OCI-LY7 (cell line): ENCODE results near the gene CARD16. TPM values are rescaled to one million over a fixed set of nuclear protein-coding genes. Genes with fewer than 3 reads are reported as not detected.

Experiments
- BruUV-seq: library from RNA; stranded (reverse); fragments of 400-500 nt; replicated peaks from 2 replicates; lab custom pipeline; 2021; lab: Mats Ljungman, UMichigan
- CTCF ChIA-PET: fragments of 300-600 bp; sonication (Branson Sonifier 250); formaldehyde crosslinking; loops from one replicate; lab custom pipeline; 2022; ENCODE audit warnings: antibody characterized with exemption; ENCODE audit not compliant: unreplicated experiment; lab: Charles Lee
- POLR2A ChIA-PET: fragments of 300-600 bp; sonication (Branson Sonifier 250); formaldehyde crosslinking; loops from one replicate; lab custom pipeline; 2022; ENCODE audit warnings: antibody characterized with exemption; lab: Charles Lee
- DNase-seq: peaks from one replicate; pipeline ENCODE4 v3.0.0-alpha.2; 2015; ENCODE audit warnings: low spot score
- H2AFZ ChIP-seq: fragments of 200-600 bp; sonication (generic), shearing (Covaris generic); 2 replicates; pipeline ENCODE4 v1.6.1; 2014; ENCODE audit warnings: mild to moderate bottlenecking, antibody characterized with exemption, low read length, moderate library complexity
- H3K27ac ChIP-seq: fragments of 200-600 bp; sonication (generic); 2 replicates; pipeline ENCODE4 v1.5.1; 2014; ENCODE audit warnings: mixed run types, low read depth, mild to moderate bottlenecking, moderate library complexity, low read length, inconsistent platforms; ENCODE audit not compliant: poor library complexity, severe bottlenecking
- H3K36me3 ChIP-seq: fragments of 200-600 bp; sonication (generic); 2 replicates; pipeline ENCODE4 v1.6.1; 2014; ENCODE audit warnings: mild to moderate bottlenecking, antibody characterized with exemption, low read length, moderate library complexity, mixed read lengths; ENCODE audit not compliant: insufficient read depth
- H3K4me1 ChIP-seq: fragments of 200-600 bp; sonication (generic); 2 replicates; pipeline ENCODE4 v1.5.1; 2014; ENCODE audit warnings: mild to moderate bottlenecking, low read length; ENCODE audit not compliant: insufficient read depth, poor library complexity, severe bottlenecking
- H3K4me2 ChIP-seq: fragments of 200-600 bp; sonication (generic); 2 replicates; pipeline ENCODE4 v1.6.1; 2014; ENCODE audit warnings: mild to moderate bottlenecking, low read length
- H3K4me3 ChIP-seq: fragments of 200-600 bp; sonication (generic); 2 replicates; pipeline ENCODE4 v1.5.1; 2014; ENCODE audit warnings: mild to moderate bottlenecking, low read depth, low read length; ENCODE audit not compliant: poor library complexity, severe bottlenecking
- H3K79me2 ChIP-seq: fragments of 200-600 bp; sonication (generic); 2 replicates; pipeline ENCODE4 v1.6.1; 2016; ENCODE audit warnings: low read depth, mild to moderate bottlenecking, low read length, moderate library complexity, mixed read lengths; ENCODE audit not compliant: insufficient read depth
- H3K9me2 ChIP-seq: fragments of 200-600 bp; sonication (generic); 2 replicates; pipeline ENCODE4 v1.6.1; 2016; ENCODE audit warnings: mild to moderate bottlenecking, low read length, mixed read lengths; ENCODE audit not compliant: insufficient read depth
- H3K9me3 ChIP-seq: fragments of 200-600 bp; sonication (generic); 2 replicates; pipeline ENCODE4 v1.6.1; 2014; ENCODE audit warnings: mild to moderate bottlenecking, mixed run types, low read length, mixed read lengths
- H4K20me1 ChIP-seq: fragments of 200-600 bp; sonication (generic); 2 replicates; pipeline ENCODE4 v1.6.1; 2014; ENCODE audit warnings: mild to moderate bottlenecking, antibody characterized with exemption, low read length, moderate library complexity, mixed read lengths; ENCODE audit not compliant: insufficient read depth
- EZH2phosphoT487 ChIP-seq: fragments of 200-600 bp; sonication (generic); IDR thresholded peaks from 2 replicates; pipeline ENCODE4 v1.6.1; 2018; ENCODE audit warnings: low read depth, borderline replicate concordance, mild to moderate bottlenecking, mixed run types, antibody characterized with exemption, low read length, moderate library complexity, mixed read lengths
- intact Hi-C: fragments of 100-400 bp; cut with micrococcal nuclease; formaldehyde crosslinking; loops from one replicate; pipeline ENCODE4 v1.10.0; 2022; ENCODE audit not compliant: unreplicated experiment
- total RNA-seq, 2 experiments: library from RNA; depleted of rRNA in 1 of 2; stranded (reverse); fragments of >200 nt in 1 of 2; shearing (Covaris generic) in 1 of 2; gene quantifications; 2 replicates each; pipeline ENCODE4 v1.2.3, GENCODE V29; 2014 to 2022
- TF ChIP-seq, protein P1 (sequence below): fragments of 200-600 bp; sonication (generic); conservative IDR thresholded peaks from 2 replicates; pipeline ENCODE4 v1.5.1; 2014; ENCODE audit warnings: mild to moderate bottlenecking, antibody characterized with exemption, low read length, moderate library complexity, mixed read lengths

CARD16 gene
- total RNA-seq, 2 experiments from 2014 or later, result 0.42 to 0.44 TPM

DNA sequence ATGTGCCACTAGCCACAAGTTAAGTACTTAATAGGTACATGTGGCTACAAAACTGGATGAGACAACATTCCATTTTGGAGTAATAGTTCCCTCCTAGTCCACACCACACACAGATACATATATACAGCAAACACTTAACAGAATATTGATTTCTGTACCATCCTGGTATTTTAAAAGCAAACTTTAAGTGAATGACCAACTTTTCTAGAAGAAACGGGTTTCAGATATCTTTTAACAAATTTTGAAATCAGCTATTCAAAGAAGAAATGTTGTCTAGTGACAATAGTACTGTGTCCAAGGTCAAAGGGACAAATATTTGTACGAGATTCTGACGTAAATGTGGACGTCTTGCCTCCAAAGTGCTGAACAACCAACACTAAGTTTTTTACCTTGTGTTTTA lies 12.3 kb upstream of the CARD16 start:
- no peak for DNase-seq
- no peaks in the 10 kb centered on the region for H3K4me1 ChIP-seq
- POLR2A ChIA-PET, result no interaction called here
- no peak for TF ChIP-seq EZH2phosphoT487
- TF ChIP-seq, protein P1, sequence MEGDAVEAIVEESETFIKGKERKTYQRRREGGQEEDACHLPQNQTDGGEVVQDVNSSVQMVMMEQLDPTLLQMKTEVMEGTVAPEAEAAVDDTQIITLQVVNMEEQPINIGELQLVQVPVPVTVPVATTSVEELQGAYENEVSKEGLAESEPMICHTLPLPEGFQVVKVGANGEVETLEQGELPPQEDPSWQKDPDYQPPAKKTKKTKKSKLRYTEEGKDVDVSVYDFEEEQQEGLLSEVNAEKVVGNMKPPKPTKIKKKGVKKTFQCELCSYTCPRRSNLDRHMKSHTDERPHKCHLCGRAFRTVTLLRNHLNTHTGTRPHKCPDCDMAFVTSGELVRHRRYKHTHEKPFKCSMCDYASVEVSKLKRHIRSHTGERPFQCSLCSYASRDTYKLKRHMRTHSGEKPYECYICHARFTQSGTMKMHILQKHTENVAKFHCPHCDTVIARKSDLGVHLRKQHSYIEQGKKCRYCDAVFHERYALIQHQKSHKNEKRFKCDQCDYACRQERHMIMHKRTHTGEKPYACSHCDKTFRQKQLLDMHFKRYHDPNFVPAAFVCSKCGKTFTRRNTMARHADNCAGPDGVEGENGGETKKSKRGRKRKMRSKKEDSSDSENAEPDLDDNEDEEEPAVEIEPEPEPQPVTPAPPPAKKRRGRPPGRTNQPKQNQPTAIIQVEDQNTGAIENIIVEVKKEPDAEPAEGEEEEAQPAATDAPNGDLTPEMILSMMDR, result no peak
- BruUV-seq, result no TSS peak
- no peaks in the 10 kb centered on the region for H3K79me2 ChIP-seq
- H2AFZ ChIP-seq, result no peak overlapping the region
- intact Hi-C loops, result no loop called here
- CTCF ChIA-PET, result no interaction called here
- no peak overlapping the region for H3K4me2 ChIP-seq
- H3K27ac ChIP-seq, result no peak overlapping the region
- H3K9me3 ChIP-seq, result no peaks in the 10 kb centered on the region
- H3K4me3 ChIP-seq, result no peak overlapping the region
- H4K20me1 ChIP-seq, result no peaks in the 10 kb centered on the region
- no peaks in the 10 kb centered on the region for H3K36me3 ChIP-seq
- no peaks in the 10 kb centered on the region for H3K9me2 ChIP-seq

DNA sequence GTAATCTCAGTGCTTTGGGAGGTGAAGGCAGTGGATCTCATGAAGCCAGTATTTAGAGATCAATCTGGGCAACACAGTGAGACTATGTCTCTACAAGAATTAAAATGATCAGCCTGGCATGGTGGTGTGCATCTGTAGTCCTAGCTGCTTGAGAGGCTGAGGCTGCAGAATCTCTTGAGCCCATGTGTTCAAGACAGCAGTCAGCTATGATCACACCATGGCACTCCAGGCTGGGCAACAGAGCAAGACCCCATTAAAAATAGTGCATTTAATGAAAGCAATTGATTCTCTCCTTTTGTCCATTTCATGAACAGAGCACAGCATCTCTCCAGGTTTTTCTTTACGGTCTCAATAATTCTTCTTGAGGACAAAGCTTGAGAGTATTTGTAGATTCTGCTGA lies 11.3 kb upstream of the CARD16 start:
- TF ChIP-seq EZH2phosphoT487, result no peak
- TF ChIP-seq, protein P1, result no peak
- ChIA-PET CTCF (no interaction called here), POLR2A (interaction anchor here (1.7 kb wide), 1 partner anchor 10 kb away, joined by 4 read pairs; no protein-coding TSS in a partner anchor)
- no peaks in the 10 kb centered on the region for H3K79me2 ChIP-seq
- H3K4me3 ChIP-seq, result no peak overlapping the region
- BruUV-seq, result no TSS peak
- no peaks in the 10 kb centered on the region for H4K20me1 ChIP-seq
- H2AFZ ChIP-seq, result no peak overlapping the region
- no peak overlapping the region for H3K27ac ChIP-seq
- no peaks in the 10 kb centered on the region for H3K9me2 ChIP-seq
- intact Hi-C loops, result no loop called here
- no peaks in the 10 kb centered on the region for H3K9me3 ChIP-seq
- DNase-seq, result no peak
- H3K36me3 ChIP-seq, result no peaks in the 10 kb centered on the region
- H3K4me2 ChIP-seq, result no peak overlapping the region
- no peaks in the 10 kb centered on the region for H3K4me1 ChIP-seq

DNA sequence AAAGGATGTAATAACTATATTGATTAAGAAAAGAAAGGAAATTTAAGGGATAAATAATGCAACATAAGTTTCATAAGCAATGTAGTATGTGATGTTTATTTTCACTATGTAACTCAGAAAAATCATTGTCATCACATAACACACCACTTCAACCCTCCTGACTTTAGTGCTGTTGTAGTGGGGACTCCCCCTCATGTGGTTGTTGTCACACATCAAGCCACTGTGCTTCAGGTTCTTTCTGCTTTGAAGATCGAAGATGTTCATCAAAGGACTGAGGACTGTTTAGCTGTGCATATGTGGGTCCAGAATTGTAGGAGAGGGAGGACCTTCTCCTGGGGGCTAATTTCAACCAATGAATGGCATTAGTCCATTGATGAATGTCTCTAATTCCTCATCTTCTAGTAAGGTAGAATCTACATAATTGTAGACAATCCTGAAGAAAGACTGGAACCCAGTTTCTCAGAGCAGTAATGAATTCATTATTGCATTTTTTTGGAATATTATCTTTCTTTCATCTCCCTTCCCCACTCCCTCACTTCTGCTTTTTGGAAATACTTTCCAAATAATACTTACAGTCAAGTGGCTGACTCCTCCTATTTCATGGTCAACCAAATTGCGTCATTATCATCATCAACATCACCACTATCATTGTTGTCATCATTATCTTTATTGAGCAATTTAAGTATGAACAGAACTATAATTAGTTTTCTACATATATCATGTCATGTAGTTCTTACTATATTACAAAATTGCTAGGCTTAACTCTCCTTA lies 9.8 kb upstream of the CARD16 start:
- H3K4me2 ChIP-seq, result no peak overlapping the region
- ChIA-PET CTCF (no interaction called here), POLR2A (no interaction called here)
- H3K9me2 ChIP-seq, result no peaks in the 10 kb centered on the region
- H3K36me3 ChIP-seq, result no peaks in the 10 kb centered on the region
- TF ChIP-seq, protein P1, result no peak
- no peak for TF ChIP-seq EZH2phosphoT487
- no peak overlapping the region for H3K27ac ChIP-seq
- no peak for DNase-seq
- no peaks in the 10 kb centered on the region for H3K79me2 ChIP-seq
- no peaks in the 10 kb centered on the region for H3K4me1 ChIP-seq
- no peak overlapping the region for H3K4me3 ChIP-seq
- intact Hi-C loops, result no loop called here
- H3K9me3 ChIP-seq, result no peaks in the 10 kb centered on the region
- no peaks in the 10 kb centered on the region for H4K20me1 ChIP-seq
- no peak overlapping the region for H2AFZ ChIP-seq
- no TSS peak for BruUV-seq
